GM23248 (cell line): ENCODE data around the gene FAM240A.

Experiments used
- EZH2 ChIP-seq: fragments of 200-600 bp; sonication (generic); IDR thresholded peaks from 2 replicates; pipeline ENCODE4 v1.6.1; 2018; ENCODE audit warnings: antibody characterized with exemption, mild to moderate bottlenecking; ENCODE audit not compliant: insufficient read depth, poor library complexity, severe bottlenecking
- EZH2phosphoT487 ChIP-seq: fragments of 200-600 bp; sonication (generic); IDR thresholded peaks from 2 replicates; pipeline ENCODE4 v1.6.1; 2018; ENCODE audit warnings: antibody characterized with exemption, moderate library complexity, mild to moderate bottlenecking, low read depth; ENCODE audit not compliant: insufficient read depth

- TF ChIP-seq EZH2 (no peak), EZH2phosphoT487 (no peak)
Measured at GRCh38 chr3:46669191-46669999, 57.1 kb downstream of the FAM240A start.
